Measurements from ENCODE around the gene SPCS1.

- no peak for TF ChIP-seq CTCF (IDR thresholded peaks at IDR 0.05)
- TF ChIP-seq POLR2A (IDR thresholded peaks at IDR 0.05): no peak
Observed at GRCh38 chr3:52703341-52703740, 2.6 kb upstream of the SPCS1 start.
